Cardiac muscle cell (in vitro differentiated cells and primary cell): Measurements from ENCODE around the gene CPA3. TPM values are rescaled to one million over a fixed set of nuclear protein-coding genes. Genes with fewer than 3 reads are reported as not detected.

Experiments used
- DNase-seq, 2 donors: peaks; one replicate each; pipeline versions ENCODE4 v3.0.0 to v3.0.0-alpha.2; 2010 to 2017; ENCODE audit warnings: low read depth in 1 of 2, low spot score in 1 of 2
- H3K27ac ChIP-seq: fragments of 200-600 bp; sonication (generic); 2 replicates; pipeline ENCODE4 v1.5.1; 2016
- H3K27me3 ChIP-seq: fragments of 200-600 bp; sonication (generic); 2 replicates; pipeline ENCODE4 v1.6.0; 2016; ENCODE audit warnings: control low read depth
- H3K36me3 ChIP-seq: fragments of 200-600 bp; sonication (generic); 2 replicates; pipeline ENCODE4 v1.5.1; 2016; ENCODE audit warnings: control low read depth
- H3K4me1 ChIP-seq: fragments of 200-600 bp; sonication (generic); 2 replicates; pipeline ENCODE4 v1.8.1; 2017; ENCODE audit warnings: low read depth, mild to moderate bottlenecking, mixed run types
- H3K4me3 ChIP-seq: fragments of 200-600 bp; sonication (generic); 2 replicates; pipeline ENCODE4 v1.5.1; 2016; ENCODE audit warnings: mild to moderate bottlenecking
- H3K9me3 ChIP-seq: fragments of 200-600 bp; sonication (generic); 2 replicates; pipeline ENCODE4 v1.5.1; 2017; ENCODE audit warnings: low read depth, mild to moderate bottlenecking, control low read depth
- CTCF ChIP-seq: IDR thresholded peaks from 2 replicates; pipeline ENCODE4 v1.5.1; 2012; ENCODE audit warnings: low read depth, mild to moderate bottlenecking, low read length
- polyA plus RNA-seq: library from polyadenylated mRNA; unstranded; fragments of >200 nt; fragmentation: Nextera tagmentation; extraction: Ambion mirVana; gene quantifications from 2 replicates; pipeline ENCODE4 v1.2.1, GENCODE V29; 2016
- total RNA-seq: library from RNA; depleted of rRNA; stranded (reverse); fragments of >200 nt; gene quantifications from 2 replicates; pipeline ENCODE4 v1.2.3, GENCODE V29; 2016

CPA3 gene
- not detected in 2 replicates for total RNA-seq
- not detected in 2 replicates for polyA plus RNA-seq

- H3K4me3 ChIP-seq = no peak within 1 kb of the TSS
- no peaks in the 10 kb centered on the region for H3K36me3 ChIP-seq
- no peaks in the 10 kb centered on the region for H3K4me1 ChIP-seq
- TF ChIP-seq CTCF = no peak
- no peak within 1 kb of the TSS for H3K27ac ChIP-seq
- H3K27me3 ChIP-seq = peaks cover 91% of the 10 kb centered on the region
- DNase-seq = no peak
- no peaks in the 10 kb centered on the region for H3K9me3 ChIP-seq
Observed at GRCh38 chr3:148865049-148865448, at the start of gene CPA3. Gene CPA3, plus strand, starts transcription at chr3:148865296. Its CDS starts 12 bp downstream, at chr3:148865308.

GRCh38 chr3:148815316-148816110 lies 49.6 kb upstream of the CPA3 start:
- H3K4me1 ChIP-seq = no peaks in the 10 kb centered on the region
- H3K4me3 ChIP-seq = no peak overlapping the region
- DNase-seq = no peak
- no peaks in the 10 kb centered on the region for H3K9me3 ChIP-seq
- no peak for TF ChIP-seq CTCF
- H3K27me3 ChIP-seq = no peaks in the 10 kb centered on the region
- H3K27ac ChIP-seq = no peak overlapping the region
- no peaks in the 10 kb centered on the region for H3K36me3 ChIP-seq

- no peak for TF ChIP-seq CTCF
- H3K4me1 ChIP-seq = no peaks in the 10 kb centered on the region
- no peaks in the 10 kb centered on the region for H3K36me3 ChIP-seq
- no peak for DNase-seq
- no peaks in the 10 kb centered on the region for H3K9me3 ChIP-seq
- H3K27ac ChIP-seq = no peak overlapping the region
- no peak overlapping the region for H3K4me3 ChIP-seq
- no peaks in the 10 kb centered on the region for H3K27me3 ChIP-seq
Observed at GRCh38 chr3:148816427-148816826, 48.7 kb upstream of the CPA3 start.

GRCh38 chr3:148816981-148817525 lies 48.0 kb upstream of the CPA3 start:
- H3K36me3 ChIP-seq = no peaks in the 10 kb centered on the region
- no peaks in the 10 kb centered on the region for H3K9me3 ChIP-seq
- no peaks in the 10 kb centered on the region for H3K4me1 ChIP-seq
- no peak for TF ChIP-seq CTCF
- H3K27me3 ChIP-seq = no peaks in the 10 kb centered on the region
- H3K4me3 ChIP-seq = no peak overlapping the region
- no peak for DNase-seq
- no peak overlapping the region for H3K27ac ChIP-seq

GRCh38 chr3:148820361-148821245 lies 44.5 kb upstream of the CPA3 start:
- no peak for TF ChIP-seq CTCF
- Histone ChIP-seq H3K4me3 (no peak overlapping the region), H3K27ac (no peak overlapping the region), H3K4me1 (no peaks in the 10 kb centered on the region), H3K27me3 (no peaks in the 10 kb centered on the region), H3K9me3 (no peaks in the 10 kb centered on the region), H3K36me3 (no peaks in the 10 kb centered on the region)
- no peak for DNase-seq
